Erythroblast (primary cell): ENCODE measurements around the gene IRAK1.

Source experiments
- DNase-seq, 2 experiments: peaks; one replicate each; lab custom pipeline; 2025; lab: John Stamatoyannopoulos, UW
- GATA1 ChIP-seq: IDR thresholded peaks from 2 replicates; pipeline ENCODE4 v1.6.1; 2011; ENCODE audit warnings: low read depth, mild to moderate bottlenecking, control low read depth, low read length, moderate library complexity
- POLR2A ChIP-seq: IDR thresholded peaks from 2 replicates; pipeline ENCODE4 v1.6.1; 2011; ENCODE audit warnings: mild to moderate bottlenecking, low read length

IRAK1 gene

DNA sequence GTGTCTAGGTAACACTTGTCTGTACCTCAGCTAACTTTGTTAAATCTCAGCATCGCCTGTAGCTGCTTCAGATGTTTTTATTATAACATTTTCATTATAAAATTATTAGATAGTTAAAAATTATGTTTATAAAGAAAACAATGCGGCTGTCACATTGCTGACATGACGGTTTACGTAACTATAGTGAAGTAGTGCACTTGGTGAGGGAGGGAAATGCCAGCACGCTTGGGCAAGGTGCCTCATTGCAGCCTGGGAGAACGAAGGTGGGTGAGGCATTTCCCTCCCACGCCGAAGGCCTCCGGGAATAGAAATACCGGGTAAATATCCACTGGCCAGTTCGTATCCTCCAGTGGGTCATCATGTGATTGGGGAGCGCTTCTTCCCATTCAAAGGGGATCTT is 31.2 kb downstream of the IRAK1 start:
- no peak for TF ChIP-seq POLR2A
- TF ChIP-seq GATA1, result no peak
- DNase-seq, result no peak

DNA sequence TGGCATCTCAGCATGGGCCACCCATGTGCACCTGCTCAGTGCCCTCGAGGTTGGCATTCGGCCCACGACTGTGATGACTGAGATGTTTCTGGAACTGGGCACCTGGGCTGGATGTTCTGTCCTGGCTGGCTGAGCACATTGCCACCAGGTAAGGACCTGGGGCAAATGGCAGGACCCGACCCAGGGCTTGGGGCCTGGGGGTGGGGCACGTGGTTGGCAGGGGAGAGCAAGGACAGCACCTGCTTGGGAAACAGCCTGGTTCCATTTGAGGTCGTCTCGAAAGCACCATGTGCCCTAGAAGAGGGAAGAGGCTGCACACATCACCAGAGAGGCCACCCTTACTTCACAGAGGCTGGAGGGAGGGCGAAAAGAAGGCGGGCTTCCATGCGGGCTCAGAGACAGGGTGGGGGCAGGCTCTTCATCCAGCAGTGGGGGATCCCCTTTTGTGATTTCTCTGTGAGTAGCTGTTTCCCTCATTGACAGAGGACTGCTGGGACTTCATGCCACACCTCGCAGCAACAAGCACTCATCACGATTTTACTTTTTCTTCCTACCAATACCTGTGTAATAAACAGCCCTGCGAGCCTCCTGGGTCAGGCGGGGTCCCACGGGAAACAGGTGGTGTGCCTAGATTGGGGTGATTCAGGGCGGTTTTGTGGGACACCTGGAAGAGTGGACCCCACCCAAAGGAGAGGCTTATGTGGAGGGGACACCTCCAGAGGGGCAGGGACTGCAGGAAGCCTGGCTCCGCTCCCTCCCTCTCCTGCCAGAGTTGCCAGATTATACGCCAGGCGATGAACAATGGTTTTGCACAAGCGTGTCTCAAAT is 35.1 kb downstream of the IRAK1 start:
- TF ChIP-seq GATA1, result no peak
- no peak for TF ChIP-seq POLR2A
- DNase-seq, result peak; percentile 49 to 66

DNA sequence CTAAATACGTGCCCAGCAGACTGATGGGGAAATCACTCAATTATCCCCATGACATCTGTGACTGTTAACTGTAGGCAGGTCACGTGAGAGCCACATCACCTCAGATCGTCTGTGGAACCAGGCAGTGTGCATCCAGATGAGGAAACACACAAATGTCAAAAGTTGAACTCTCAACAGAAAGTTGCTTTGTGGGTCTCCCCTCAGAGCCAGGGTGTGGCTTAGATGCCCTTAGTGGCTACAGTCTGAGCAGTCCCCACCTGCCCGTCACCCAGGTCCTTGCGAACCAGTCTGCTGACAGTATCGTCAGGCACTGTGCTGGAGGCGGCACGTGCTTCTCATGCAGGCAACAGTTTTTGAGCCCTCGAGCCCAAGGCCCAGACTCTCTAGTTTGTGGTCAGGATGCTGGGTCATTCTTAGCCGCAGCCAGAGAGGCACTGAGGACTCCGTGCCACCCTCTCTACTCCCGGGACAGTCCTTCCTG is 36.3 kb downstream of the IRAK1 start:
- TF ChIP-seq GATA1 (no peak), POLR2A (no peak)
- no peak for DNase-seq

DNA sequence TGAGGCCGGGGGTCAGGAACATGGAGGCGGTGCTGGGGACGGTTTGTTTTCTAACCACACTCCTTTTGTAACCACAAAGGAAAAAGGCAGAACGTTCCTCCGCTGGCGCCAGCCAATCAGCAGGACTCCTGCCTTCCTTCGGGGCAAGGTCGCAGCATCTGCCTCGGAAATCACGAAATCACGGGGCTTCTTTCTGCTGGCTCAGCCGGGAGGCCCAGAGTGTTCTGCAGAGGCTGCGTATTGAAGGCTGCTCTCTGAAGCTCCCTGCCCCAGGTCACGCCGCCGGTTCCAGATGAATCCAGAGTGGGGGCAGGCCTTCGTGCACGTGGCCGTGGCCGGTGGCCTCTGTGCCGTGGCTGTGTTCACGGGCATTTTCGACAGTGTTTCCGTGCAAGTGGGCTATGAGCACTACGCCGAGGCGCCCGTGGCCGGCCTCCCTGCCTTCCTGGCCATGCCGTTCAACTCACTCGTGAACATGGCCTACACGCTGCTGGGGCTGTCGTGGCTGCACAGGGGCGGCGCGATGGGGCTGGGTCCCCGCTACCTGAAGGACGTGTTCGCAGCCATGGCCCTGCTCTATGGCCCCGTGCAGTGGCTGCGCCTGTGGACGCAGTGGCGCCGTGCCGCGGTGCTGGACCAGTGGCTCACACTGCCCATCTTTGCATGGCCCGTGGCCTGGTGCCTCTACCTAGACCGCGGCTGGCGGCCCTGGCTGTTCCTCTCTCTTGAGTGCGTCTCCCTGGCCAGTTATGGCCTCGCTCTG is 37.8 kb downstream of the IRAK1 start:
- TF ChIP-seq POLR2A (no peak), GATA1 (no peak)
- DNase-seq, result peak in 1 of 2 experiments; percentile 18

DNA sequence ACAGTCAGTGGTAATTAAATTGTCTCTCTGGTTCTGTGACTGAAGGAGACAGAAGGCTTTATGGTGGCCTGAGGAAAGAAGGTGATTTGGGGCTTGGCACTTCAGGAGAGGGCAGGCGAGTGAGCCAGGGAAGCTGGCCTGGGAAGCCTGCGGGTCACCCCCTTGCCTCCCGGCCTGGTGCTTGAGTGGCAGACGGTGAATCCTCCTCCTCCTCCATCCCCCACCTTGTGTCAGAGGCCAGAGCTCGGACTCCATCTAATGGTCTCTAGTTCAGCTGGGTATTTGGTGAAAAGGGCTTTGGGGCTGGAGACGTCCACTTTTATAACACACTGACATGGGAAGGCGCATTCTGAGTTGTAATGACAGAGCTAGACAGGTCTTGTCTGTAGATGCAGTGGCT is 38.5 kb downstream of the IRAK1 start:
- TF ChIP-seq GATA1 (no peak), POLR2A (no peak)
- DNase-seq, result no peak

DNA sequence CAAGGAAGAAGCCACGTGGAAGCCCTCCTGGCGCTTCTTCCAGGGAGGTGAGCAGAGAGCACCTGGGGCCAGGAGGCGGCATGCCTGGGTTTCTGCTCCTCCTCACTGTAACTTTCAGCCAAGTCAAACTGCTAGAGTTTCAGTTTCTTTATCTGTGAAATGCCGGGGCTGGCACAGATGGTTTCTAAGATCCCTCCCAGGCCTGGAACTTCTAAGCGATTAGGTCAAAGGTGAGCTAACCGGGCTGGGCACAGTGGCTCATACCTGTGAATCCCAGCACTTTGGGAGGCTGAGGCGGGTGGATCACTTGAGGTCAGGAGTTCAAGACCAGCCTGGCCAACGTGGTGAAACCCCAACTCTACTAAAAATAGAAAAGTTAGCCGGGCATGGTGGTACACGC is 39.3 kb downstream of the IRAK1 start:
- DNase-seq, result peak; percentile 48 to 56

DNA sequence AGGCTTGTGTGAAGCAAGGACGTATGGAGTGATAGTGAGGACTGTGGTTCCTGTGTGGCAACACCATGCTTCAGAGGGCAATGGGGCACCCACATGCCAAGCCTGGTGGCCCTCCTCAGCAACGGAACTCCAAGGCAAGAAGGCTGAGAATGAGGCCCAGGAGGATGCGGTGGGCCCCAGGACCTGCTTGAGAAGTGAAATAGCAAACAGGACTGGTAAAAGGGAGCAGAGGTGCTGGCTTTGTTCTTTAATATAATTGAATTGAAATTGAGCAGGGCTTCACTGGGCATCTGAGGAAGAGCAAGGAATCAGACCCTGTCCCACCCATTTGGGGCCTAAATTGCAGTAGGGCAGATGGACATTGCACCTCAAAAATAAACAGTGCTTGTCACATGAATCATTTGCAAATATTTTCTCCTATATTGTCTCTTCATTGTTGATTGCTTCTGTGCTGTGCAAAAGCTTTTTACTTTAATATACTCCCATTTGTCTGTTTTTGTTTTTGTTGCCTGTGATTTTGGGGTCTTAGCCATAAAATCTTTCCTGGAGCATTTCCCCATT is 44.9 kb downstream of the IRAK1 start:
- DNase-seq, result no peak
- no peak for TF ChIP-seq POLR2A
- no peak for TF ChIP-seq GATA1

DNA sequence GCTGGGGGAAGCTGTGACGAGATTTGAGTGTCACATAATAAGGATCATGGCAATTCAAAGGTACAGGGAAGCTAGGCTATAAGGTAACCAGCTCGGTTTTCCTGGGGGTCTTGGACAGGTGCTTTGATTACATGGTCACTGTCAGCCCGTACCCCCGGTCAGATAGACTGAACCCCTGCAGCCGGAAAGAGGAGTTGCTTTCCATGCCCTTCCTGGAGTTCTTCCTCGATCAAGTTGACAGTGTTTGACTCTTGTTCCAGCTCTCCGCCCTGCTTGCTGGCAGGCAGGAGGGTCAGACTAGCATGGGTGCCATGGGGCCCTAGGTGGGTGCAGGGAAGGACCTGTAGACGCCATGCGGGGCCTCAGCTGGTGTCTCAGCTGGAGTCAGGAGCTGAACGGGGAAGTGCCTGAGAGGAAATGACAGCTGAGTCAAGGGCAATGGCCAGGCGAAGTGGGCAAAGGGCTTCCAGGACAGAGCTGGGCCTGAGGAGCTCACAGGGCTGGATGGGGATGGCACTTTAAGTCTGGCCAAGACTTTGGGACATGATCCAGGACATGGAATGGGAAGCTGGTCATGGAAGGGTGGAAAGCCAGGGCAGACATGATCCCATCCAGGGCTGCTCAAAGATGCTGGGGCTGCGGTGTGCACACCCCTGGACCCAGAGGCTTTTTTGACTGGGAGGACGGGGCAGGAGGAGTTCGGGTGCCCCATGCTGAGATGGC is 45.5 kb downstream of the IRAK1 start:
- TF ChIP-seq GATA1 (no peak), POLR2A (no peak)

DNA sequence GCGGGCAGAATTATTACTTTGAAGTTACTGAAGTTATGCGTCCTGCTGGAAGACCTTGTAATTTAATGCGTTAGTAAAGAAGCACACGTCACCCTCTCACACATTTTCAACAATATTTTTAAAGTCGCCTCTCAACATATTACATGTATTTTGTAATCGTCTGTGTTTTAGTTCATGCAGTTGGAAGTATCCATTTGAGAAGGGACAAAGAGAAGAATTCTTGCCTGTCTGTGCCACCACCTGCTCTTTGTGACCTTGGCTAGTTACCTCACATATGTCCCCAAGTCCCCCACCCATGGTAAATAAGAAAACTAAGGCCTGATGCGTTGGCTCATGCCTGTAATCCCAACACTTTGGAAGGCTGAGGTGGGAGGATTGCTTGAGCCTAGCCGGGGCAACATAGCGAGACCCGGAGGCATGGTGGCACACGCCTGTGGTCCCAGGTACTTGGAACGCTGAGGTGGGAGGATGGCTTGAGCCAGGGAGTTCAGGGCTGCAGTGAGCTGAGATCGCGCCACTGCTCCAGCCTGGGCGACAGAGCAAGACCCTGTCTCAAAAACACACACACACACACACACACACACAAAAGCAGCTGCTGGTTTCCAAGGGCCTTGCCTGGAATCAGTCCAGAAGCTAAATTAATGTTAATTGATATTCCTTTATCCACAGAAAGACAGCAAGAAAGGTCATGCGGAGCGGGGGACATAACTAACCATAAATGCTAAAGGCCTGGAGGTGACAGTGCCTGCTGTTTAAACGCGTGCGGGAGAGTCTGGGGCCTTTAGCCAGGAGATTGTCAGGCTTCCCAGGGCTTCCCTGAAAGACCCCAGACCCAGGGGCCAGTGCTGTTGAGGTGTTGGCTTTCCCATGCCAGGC is 46.3 kb downstream of the IRAK1 start:
- no peak for TF ChIP-seq GATA1
- no peak for TF ChIP-seq POLR2A
- DNase-seq, result peak in 1 of 2 experiments; percentile 53

More for the DNA sequence above, 45.5 kb downstream of the IRAK1 start:
- DNase-seq, result no peak

DNA sequence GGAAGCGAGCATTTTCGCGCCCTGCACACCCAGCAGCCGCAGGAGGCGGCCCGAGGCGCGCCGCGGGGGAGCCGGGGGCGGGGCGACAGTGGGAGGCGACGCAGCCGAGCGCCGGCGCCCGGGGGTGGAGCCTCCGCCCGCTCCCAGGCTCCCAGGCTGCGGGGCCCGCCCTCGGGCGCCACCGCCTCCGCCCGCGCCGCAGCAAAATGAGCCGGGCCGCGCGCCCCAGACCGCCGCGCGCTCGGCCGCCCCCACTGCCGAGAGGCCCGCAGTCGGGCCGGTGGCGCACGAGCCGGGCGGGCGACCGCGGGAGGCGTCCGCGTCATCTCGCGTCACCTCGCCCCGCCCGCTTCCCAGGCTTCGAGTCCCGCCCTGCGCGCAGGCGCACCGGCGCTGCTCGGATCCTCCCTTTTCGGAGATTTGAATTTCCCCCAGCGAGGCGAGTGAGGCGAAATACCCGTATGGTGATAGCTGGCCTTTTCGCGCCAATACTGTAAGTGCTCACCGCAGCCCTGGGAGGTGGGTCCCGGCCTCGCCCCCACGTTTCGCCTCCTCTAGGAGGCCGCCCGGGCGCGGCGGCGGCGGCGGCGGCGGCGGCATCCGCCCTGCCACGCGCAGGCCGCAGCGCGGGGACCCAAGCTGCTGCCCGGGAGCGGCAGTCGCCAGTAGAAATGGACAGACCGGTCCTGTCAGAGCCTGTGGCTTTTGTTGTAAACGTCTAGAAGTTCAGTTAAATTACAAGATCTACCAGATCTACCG is 47.2 kb downstream of the IRAK1 start, which contains the start of gene TMEM187:
Gene TMEM187, plus strand, starts transcription at position 387 of the 759 bp plus-strand sequence. CDS start 9,309 bp downstream, outside the sequence.
- peak; percentile 96 for DNase-seq
- TF ChIP-seq GATA1, result no peak
- TF ChIP-seq POLR2A, result peak; percentile 73

DNA sequence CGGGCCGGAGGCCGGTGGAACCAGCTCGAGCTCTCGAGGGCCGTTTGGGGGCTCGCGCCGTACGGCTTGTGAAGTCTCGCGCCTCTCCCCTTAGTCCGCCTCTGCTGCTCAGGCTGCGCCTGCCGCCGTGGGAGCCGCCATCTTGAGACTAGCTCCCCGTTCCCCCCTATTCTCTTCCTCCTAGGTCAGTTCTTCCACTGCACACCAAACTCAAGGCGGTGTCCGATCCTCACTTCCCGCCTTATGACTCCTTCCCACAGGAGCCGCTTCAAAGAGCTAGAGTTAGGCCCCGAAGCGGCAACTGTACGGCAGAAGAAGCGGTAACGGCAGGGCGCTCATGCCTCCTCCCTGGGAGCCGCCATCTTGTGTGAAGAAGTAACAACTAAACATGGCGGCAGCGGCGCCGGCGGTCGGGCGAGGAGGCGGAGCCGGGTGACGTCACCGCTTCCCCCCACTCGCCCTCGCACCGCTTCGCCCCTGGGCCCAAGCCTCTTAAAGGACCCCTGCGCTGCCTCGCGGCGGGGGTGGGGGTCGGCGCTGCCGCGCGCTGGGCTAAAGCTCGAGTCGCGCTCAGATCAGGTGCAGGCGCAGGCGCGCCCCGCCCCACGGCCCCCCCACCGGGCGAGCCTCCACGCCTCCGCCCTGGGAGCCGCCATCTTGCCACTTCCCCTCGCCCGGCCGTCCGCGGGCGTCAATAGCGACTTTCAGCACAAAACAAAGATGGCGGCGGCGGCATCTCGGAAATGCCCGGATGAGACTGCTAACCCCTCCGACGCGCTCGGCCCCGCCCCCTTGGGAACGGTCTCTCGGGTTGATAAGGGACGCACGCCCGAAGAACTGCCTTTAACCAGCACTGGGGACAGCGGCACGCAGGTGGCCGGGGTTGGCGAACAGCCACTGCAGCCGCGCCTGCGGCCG is 48.0 kb downstream of the IRAK1 start, which contains the start of gene HCFC1:
Gene HCFC1, minus strand, starts transcription at position 369 of the 918 bp plus-strand sequence. CDS start 978 bp downstream, outside the sequence.
- TF ChIP-seq POLR2A, result peak; percentile 75
- no peak for TF ChIP-seq GATA1
- DNase-seq, result peak; percentile 95 to 96
